OCI-LY3 (cell line): ENCODE measurements around the gene PDE7B.

Source experiments
- EZH2phosphoT487 ChIP-seq: fragments of 200-600 bp; shearing (Covaris generic); IDR thresholded peaks from 2 replicates; pipeline ENCODE4 v1.6.1; 2018; ENCODE audit warnings: antibody characterized with exemption, mixed run types, low read depth
- TF ChIP-seq, protein P1 (sequence below): fragments of 200-600, 300-600 bp; sonication (generic); IDR thresholded peaks from 2 replicates; pipeline ENCODE4 v1.5.1; 2014; ENCODE audit warnings: antibody characterized with exemption, low read length, low read depth

DNA sequence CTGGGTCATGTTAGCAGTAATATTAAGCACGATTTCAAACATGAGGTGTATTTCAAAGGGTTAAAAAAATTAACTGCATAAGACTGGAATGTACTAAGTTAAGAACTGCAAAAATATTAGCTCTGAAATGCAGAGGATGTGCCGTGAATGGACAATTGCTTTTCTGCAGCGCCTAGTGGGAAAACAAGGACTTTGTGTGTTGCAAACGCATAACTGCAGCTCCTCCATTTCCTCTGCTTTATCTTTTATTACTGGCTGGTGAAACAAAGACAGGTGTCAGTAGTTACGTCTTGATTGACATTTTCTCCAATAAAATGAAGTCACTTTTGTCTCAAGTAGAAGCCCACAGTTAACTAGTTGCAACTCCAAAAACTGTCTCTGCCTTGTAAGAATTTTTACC lies 1.7 kb downstream of the PDE7B start:
- TF ChIP-seq, protein P1, sequence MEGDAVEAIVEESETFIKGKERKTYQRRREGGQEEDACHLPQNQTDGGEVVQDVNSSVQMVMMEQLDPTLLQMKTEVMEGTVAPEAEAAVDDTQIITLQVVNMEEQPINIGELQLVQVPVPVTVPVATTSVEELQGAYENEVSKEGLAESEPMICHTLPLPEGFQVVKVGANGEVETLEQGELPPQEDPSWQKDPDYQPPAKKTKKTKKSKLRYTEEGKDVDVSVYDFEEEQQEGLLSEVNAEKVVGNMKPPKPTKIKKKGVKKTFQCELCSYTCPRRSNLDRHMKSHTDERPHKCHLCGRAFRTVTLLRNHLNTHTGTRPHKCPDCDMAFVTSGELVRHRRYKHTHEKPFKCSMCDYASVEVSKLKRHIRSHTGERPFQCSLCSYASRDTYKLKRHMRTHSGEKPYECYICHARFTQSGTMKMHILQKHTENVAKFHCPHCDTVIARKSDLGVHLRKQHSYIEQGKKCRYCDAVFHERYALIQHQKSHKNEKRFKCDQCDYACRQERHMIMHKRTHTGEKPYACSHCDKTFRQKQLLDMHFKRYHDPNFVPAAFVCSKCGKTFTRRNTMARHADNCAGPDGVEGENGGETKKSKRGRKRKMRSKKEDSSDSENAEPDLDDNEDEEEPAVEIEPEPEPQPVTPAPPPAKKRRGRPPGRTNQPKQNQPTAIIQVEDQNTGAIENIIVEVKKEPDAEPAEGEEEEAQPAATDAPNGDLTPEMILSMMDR, result no peak
- no peak for TF ChIP-seq EZH2phosphoT487
